Stimulated activated CD4-positive, alpha-beta T cell treated with anti-CD3 and anti-CD28 coated beads, Interleukin-15, amount 100 ng/mL, for 1 hour (primary cell): Measurements from ENCODE around the gene SPRYD4.
"Not testable (repeated sequence)": the region's sequence is repeated elsewhere in the genome, so short reads cannot be mapped to it uniquely, and the experiment has no call there.

Experiments used
- DNase-seq, 2 donors: peaks; one replicate each; pipeline ENCODE4 v3.0.0-alpha.2; 2020; ENCODE audit warnings: low read depth in 1 of 2, low spot score in 1 of 2

The SPRYD4 gene

DNA sequence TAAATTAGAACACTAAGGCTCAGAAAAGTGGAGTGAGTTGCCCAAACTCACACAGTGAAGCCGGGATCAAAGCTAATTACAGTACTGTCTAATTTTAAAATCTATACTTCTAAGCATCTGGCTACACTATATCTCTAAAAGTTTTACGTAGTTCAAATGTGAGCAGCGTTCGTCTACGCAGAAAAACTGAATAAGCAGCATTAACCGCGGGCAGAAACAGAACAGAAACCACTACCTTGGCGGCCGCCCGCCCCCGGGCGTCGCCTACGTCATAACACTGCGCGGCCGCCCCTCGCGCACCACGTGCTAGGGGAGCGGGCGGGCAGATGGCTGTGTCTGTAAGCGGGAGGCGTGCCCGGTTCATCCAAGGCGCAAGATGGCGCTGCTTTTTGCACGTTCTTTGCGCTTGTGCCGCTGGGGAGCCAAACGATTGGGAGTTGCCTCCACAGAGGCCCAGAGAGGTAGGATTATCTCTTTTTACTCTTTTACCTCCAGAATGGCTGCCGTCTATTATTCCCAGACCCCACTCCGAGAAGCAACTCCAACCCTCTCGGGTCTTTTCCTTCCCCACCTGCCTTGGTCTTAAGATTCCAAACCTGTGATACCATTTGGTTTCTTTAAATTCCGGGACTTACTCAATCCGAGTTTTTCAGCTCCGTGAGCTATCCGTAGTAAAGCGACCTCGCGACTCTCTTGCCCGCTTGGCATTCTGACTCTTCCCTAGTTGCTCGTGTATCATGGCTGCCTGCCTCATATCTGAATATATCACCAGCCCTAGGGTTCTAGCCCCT lies at the start of gene SPRYD4:
Gene SPRYD4 (plus strand): TSS at position 363 of the 791 bp plus-strand sequence. CDS start 14 bp downstream, at position 377.
- DNase-seq: peak; percentile 89 to 90

DNA sequence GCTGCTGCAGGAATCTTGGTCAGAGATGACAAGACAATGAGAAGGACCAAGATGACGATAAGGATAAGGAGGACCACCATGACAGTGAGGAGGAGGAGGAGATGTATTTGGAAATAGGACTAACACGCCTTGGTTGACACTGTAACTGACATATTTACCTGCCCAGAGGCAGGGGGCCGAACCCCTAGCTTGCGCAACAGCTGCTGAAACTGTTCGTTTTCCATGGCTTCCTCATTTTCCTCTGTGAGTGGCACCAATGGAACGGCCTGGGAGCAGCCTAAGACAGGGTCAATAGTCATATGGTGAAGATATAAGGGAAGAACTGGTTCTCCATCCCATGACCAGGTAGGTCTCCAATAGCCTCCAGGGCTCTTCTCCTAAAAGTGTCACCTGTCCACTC lies 48.0 kb upstream of the SPRYD4 start:
- no peak for DNase-seq

DNA sequence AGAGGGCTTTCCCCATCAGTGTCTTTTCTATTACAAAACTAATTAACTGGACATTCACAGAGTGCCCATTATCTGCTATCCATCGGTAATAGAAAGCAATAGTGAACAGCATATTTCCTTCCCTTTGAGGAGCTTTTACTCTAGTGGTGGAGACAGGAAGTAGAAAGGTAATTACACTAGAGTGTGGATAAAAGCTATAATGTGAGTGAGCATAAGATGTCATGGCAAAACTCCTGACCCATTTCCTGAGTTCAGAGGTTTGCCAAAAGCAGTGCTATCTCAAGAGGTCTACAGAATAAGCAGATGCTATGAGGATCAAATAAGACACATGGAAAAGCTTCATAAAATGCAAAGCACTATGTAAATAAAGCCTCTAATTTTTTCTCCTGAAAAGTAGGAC lies 43.2 kb upstream of the SPRYD4 start:
- no peak for DNase-seq

DNA sequence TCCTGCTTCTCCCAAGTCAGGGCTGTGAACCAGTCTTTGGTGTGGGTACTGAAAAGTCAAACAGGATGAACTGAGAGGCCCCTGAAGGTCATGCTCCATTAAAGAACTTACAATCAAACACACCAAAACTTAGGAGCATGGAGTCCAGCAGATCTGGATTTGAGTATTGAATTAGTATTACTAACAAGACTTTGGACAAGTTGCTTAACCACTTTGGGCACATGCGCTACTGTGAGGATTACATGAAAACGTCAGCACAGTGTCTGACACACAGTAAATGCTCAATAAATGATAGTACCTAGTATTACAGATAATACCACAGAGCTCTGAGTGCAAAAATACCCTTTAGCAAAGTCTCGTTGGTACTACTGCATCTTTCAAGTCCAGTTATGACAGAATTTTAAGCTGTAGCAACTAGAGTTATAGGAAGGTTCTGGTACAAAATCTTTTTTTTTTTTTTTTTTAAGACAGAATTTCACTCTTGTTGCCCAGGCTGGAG lies 42.4 kb upstream of the SPRYD4 start:
- DNase-seq: no peak

DNA sequence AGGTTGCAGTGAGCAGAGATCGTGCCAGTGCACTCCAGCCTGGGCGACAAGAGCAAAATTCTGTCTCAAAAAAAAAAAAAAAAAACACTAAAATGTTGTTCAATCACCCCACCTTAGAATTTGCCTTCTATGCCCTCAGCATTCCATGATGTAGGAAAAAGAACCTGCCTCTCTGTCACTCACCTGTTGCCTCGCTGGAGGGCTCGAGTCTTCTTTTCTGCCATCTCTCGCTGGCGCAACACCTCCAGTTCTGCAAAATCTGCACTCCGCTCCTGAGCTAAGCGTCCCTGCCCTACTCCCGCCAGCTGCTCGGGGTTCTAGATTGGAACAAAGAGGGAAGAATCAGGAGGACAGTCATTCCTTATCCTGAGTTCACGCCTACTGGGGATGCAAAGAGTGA lies 37.1 kb upstream of the SPRYD4 start:
- DNase-seq: no peak

DNA sequence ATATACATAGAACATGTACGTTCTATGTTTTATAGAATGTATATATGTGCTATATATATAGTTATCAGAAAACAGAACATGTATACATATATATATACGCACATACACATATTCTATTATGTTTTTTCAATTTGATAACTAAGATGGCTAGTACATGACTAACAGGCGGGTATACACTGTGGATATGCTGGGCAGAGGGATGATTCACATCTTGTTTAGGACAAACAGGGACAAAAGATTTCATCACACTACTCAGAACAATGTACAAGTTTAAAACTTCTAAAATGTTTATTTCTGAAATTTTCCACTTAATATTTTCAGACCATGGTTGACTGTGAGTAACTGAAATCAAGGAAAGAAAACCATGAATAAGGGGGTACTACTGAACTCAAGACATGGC lies 36.5 kb upstream of the SPRYD4 start:
- no peak for DNase-seq

DNA sequence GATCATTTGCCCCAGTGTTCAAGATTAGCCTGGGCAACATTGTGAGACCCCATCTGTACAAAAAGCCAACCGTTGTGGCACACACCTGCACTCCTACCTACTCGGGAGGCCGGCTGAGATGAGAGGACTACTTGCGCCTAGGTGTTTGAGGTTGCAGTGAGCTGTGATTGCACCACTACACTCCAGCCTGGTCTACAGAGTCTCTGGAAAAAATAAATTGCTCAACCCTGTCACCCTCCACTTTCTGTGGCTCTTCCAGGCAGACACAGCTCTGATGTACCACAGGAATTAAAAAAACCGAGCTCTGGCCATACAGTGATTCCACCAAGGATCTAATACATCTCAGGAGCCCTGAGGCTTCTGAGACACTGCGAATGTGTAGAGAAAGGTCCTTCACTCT lies 33.5 kb upstream of the SPRYD4 start:
- no peak for DNase-seq

DNA sequence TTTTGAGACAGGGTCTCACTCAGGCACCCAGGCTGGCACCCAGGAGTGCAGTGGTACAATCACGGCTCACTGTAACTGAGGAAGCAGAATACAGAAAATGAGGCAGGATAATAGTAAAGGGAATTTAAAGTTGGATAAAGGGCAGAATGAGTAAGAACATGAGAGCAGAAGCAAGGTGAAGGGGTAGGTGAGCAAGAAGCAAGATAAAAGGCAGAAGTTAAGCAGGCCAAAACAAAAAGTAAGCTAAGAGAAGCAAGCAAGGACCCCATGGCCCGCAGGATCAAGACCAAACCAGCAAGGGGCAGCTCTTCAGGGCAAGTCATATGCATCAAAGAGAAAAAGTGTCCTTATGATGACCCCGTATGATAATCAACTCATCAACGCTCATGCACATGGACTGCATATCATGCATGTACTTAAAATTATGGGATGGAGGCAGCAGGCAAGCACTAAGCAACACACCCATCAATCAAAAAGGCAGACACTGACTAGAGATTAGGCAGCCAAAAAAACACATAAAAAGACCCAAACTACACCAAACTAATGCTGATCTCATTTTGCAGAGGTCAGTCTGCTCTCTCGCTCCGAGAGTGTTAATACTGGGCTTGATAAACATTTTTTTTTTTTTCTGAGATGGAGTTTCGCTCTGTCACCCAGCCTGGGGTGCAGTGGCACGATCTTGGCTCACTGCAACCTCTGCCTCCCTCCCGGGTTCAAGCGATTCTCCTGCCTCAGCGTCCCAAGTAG lies 30.8 kb upstream of the SPRYD4 start:
- no peak for DNase-seq

DNA sequence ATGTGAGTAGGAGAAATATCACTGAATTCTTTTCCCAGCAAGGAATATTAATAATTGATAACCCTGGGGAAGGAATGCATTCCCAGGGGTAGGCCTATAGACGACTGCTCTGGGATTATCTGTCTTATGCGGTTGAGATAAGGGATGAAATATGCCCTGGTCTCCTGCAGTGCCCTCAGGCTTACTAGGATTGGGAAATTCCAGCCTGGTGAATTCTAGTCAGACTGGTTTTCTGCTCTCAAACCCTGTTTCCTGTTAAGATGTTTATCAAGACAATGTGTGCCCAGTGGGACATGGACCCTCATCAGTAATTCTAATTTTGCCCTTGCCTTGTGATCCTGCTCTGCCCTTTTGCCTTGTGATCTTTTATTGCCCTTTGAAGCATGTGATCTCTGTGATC lies 25.2 kb upstream of the SPRYD4 start:
- DNase-seq: not testable (repeated sequence)

DNA sequence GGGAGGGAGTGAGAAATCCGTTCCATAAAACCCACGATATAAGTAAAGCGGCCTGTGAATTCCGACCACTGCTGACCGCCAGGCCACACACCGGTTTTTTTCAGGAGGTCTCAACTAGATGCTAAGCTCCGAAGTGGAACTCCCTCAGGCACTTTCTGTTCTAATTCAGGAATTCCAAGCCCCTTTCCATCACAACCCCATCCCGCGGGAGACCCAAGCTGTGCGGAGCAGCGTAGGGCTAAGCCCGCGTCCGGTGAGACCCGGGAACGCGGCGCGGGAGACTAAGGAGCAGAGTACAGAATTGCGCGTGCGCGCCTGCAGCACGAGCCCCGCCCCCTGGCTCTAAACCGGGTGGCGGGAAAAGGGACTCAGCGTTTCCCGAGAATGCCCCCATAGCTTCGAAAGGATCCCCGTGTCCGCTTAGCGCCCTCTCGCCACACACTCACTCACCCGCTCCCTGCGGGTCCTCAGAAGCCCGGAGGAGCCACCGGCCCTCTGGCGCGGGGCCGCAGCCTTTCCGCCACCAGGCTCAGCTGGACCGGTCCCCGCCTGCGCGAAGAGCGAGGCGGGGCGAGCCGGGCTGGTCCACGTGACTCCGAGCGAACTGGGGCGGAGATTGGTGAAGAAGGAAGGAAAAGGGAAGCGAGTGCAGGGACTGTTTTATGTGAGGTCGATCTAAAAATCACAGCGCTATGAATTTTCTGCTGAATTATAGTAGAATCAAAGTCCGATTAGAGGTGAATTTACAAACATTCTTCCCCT lies 19.3 kb upstream of the SPRYD4 start, which contains the start of gene TIMELESS:
Gene TIMELESS (minus strand): TSS at position 567 of the 762 bp plus-strand sequence. CDS start 15,256 bp downstream, outside the sequence.
- peak; percentile 71 to 73 for DNase-seq

DNA sequence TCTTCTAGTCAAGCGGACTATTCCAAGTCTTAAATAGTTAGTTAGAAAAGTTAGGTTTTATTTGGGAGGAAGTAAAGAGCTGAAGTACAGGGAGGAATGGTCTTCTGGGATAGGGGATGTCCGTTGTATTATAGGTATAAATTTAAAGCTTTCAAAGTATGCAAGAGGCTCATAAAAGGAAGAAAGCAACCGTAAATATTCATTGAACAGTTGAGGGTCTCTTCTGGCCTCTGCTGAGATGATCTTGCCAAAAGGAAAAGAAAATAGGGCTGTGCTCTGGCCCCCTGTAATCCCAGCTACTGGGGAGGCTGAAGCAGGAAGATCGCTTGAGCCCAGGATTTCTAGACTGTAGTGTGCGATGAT lies 18.8 kb upstream of the SPRYD4 start:
- no peak for DNase-seq

DNA sequence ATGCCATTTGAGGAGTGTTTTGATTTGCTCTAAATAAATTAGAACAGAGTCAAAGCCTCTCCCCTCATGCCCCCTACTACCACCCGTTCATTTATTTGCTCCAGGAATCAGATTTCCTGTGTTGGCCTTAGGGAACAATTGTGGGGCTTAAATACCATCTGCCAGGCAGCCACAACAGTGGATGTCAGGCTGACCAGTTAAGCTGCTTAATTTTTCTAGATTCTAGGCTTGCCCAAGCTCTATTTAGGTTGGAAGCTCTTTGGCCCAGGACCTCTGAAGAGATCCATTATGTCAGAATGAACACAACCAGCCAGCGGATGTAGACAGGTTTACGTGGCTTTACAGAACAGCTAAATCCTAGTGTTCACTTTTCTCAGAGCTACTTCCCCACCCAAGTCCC lies 18.1 kb upstream of the SPRYD4 start:
- DNase-seq: no peak

DNA sequence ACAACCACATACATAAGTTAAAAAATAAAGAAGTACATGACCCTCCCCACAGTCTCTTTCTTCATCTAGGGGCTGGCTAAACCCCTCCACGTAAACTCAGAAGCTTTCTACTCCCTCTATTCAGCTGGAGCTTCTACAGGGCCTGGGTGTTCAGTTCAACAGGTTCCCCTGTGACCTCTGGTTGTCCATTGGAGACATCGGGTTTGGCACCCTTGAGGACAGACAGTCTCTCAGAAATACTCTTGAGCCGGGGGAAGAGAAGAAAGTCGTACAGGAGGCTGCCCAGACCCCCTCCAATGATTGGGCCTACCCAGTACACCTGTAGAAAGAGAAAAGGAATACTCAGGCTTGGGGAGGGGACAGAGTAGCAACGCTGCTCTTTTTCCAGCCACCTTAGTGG lies 17.2 kb upstream of the SPRYD4 start:
- DNase-seq: no peak

DNA sequence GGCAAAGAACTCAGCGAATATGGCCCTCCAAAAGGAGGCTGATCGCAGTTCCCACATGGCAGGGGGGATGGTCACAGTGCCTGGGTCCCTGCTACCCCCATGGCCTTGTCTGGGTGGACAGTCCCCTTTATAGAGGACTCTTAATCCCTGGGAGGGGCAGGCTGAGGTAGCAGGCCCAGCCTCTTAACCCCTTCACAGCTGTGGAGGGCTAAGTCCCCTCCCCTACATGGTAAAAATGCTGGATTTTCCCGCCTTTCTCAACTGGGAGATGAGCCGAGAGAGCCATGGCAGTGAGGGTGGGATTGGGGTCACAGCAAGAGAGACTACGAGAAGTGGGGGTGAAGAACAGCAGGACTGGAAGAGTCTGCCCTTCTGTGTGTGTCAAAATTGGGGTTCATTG lies 13.8 kb upstream of the SPRYD4 start, which contains the start of gene MIP:
Gene MIP (minus strand): TSS at position 101 of the 400 bp plus-strand sequence. CDS start 44 bp downstream, at position 57.
- DNase-seq: no peak

DNA sequence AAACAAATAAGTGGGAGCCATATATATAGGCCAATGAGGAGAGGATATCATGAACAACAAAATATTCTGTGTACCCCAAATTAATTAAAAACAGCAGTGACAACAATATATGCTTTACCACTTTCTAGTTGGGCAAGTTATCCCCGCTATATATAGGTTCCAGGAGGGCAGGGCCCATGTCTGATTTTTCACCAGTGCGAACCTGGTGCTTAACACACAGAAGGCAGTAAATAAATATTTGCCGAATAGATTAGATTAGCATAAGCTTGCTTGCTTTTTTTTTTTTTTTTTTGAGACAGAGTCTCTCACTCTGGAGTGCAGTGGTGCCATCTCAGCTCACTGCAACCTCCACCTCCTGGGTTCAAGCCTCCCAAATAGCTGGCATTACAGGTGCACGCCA lies 10.6 kb upstream of the SPRYD4 start:
- no peak for DNase-seq

DNA sequence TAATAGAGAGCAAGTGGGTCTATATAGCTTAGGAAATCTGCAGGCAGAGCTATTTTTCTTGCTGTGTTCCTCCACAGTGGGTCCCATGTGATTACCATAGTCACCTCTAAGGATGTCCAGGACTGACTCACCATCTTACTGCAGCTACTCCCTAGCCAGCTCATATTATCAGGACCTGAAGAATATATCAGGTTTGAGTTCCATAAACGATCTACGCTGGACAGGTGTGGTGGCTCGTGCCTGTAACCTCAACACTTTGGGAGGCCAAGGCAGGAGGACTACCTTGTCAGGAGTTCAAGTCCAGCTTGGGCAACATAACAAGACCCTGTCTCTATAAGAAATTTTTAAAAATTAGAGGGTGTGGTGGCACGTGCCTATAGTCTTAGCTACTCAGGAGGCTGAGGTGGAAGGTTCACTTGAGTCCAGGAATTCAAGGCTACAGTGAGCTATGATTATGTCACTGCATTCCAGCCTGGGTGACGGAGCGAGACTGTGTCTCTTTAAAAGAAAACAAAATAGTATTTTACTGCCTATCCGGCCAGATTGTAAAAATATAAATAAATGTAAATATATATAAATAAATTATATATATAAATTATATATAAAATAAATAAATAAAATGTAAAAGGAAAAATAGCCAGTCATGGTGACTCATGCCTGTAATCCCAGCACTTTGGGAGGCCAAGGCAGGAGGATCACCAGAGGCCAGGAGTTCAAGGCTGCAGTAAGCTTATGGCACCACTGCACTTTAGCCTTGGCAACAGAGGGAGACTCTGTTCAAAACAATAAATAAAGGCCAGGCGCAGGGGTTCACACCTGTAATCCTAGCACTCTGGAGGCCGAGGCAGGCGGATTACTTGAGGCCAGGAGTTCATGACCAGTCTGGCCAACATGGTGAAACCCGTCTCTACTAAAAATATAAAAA lies 6.9 kb upstream of the SPRYD4 start:
- DNase-seq: no peak

DNA sequence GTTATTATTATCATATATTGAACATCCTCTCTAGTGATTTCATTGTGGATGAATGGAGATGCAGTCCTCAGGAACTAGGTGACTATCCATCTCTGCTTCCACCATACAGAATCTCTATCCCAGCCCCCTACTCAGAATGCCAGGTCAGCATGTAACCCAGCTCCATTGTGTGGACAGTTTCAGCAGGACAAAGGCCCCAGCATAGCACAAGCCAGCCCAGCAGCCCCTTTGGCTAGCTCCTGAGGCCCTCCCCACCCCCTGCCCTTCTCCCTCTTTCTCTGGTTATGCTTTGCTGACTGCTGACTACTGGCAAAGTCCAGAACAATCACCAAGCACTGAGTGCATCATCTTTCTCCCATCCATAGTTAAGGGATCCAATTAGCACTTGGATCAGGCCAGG lies 5.8 kb upstream of the SPRYD4 start:
- no peak for DNase-seq

DNA sequence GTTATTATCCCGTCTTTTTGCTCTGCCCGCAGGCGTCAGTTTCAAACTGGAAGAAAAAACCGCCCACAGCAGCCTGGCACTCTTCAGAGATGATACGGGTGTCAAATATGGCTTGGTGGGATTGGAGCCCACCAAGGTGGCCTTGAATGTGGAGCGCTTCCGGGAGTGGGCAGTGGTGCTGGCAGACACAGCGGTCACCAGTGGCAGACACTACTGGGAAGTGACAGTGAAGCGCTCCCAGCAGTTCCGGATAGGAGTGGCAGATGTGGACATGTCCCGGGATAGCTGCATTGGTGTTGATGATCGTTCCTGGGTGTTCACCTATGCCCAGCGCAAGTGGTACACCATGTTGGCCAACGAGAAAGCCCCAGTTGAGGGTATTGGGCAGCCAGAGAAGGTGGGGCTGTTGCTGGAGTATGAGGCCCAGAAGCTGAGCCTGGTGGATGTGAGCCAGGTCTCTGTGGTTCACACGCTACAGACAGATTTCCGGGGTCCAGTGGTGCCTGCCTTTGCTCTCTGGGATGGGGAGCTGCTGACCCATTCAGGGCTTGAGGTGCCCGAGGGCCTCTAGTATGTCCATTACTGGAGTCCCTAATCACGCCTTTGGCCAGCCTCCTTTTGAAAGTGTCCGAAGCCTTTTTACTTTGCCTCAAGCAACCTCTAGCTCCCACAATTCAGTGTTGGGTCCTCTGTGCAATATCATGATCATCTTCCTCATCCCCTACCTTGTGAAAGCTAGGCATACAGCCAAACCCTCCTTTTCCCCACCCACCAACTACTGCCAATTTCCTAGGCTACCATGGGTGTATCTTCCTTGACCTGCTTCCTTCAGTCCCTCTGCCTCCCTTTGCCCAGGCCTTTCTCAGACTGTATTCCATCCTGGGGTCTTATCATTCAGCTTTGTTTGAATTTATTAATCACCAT lies 891 bp downstream of the SPRYD4 start:
- no peak for DNase-seq

DNA sequence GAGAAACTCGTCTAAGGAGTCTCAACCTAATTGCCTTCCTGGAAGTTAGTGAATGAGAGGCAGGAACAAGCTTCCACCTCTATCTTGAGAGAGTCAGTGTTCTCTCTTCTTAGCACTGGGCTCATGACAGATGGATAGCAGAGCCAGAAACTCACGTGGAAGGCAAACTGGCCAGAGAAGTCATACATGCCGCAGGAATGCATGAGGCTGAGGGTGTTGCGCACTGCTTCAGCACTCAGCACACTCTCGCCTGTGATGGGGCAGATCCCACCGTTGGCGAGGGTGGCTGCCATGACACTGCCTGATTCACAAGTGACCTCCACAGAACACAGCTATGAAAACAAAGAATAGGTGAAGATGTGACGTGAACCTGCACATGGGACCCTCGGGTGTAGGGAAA lies 6.0 kb downstream of the SPRYD4 start:
- DNase-seq: no peak
